Ramos (cell line): Measurements from ENCODE around the gene PPM1G.

Experiments used
- in situ Hi-C: fragments of 300-500 bp; cut with MboI; formaldehyde crosslinking; loops from one replicate; pipeline ENCODE4 v1.14.3; 2022; ENCODE audit warnings: low sequenced_read_pairs; ENCODE audit not compliant: unreplicated experiment

PPM1G gene

GRCh38 chr2:27416151-27416550 lies 6.8 kb upstream of the PPM1G start:
- in situ Hi-C loops = no loop called here

GRCh38 chr2:27412419-27413152 lies 3.2 kb upstream of the PPM1G start:
- in situ Hi-C loops = no loop called here

- in situ Hi-C loops = no loop called here
Measured at GRCh38 chr2:27408601-27409320, 630 bp downstream of the PPM1G start.

GRCh38 chr2:27407798-27408491 lies 1.4 kb downstream of the PPM1G start:
- in situ Hi-C loops = no loop called here

- in situ Hi-C loops = no loop called here
Measured at GRCh38 chr2:27400348-27401135, 8.8 kb downstream of the PPM1G start.

GRCh38 chr2:27398962-27399361 lies 10.4 kb downstream of the PPM1G start:
- in situ Hi-C loops = no loop called here

- in situ Hi-C loops = no loop called here
Measured at GRCh38 chr2:27393225-27393624, 16.2 kb downstream of the PPM1G start.

GRCh38 chr2:27390822-27391679 lies 18.3 kb downstream of the PPM1G start:
- in situ Hi-C loops = no loop called here

GRCh38 chr2:27381577-27382181 lies 27.7 kb downstream of the PPM1G start:
- in situ Hi-C loops = no loop called here

GRCh38 chr2:27380626-27381545 lies 28.5 kb downstream of the PPM1G start, which contains the start of gene ZNF513:
ZNF513 (minus strand) TSS chr2:27380734; CDS start chr2:27380526, 208 bp downstream.
- in situ Hi-C loops = no loop called here

- in situ Hi-C loops = no loop called here
Measured at GRCh38 chr2:27379836-27380625, 29.4 kb downstream of the PPM1G start.

- in situ Hi-C loops = no loop called here
Measured at GRCh38 chr2:27379383-27379835, 30.0 kb downstream of the PPM1G start.

GRCh38 chr2:27378809-27379290 lies 30.5 kb downstream of the PPM1G start:
- in situ Hi-C loops = no loop called here

- in situ Hi-C loops = no loop called here
Measured at GRCh38 chr2:27378096-27378808, 31.1 kb downstream of the PPM1G start.

- in situ Hi-C loops = no loop called here
Measured at GRCh38 chr2:27377618-27378095, 31.7 kb downstream of the PPM1G start.
